HG03442 (cell line): ENCODE results near the gene KRTAP20-3.

Experiments used
- ATAC-seq: cut with Tn5 transposase; IDR thresholded peaks from one replicate; pipeline ENCODE4 v1.9.1; 2021; ENCODE audit warnings: mild to moderate bottlenecking, moderate library complexity; ENCODE audit not compliant: unreplicated experiment

KRTAP20-3 gene

GRCh38 chr21:30642564-30642963, at the start of gene KRTAP20-3:
KRTAP20-3 (plus strand) TSS chr21:30642864.
- no peak for ATAC-seq

DNA sequence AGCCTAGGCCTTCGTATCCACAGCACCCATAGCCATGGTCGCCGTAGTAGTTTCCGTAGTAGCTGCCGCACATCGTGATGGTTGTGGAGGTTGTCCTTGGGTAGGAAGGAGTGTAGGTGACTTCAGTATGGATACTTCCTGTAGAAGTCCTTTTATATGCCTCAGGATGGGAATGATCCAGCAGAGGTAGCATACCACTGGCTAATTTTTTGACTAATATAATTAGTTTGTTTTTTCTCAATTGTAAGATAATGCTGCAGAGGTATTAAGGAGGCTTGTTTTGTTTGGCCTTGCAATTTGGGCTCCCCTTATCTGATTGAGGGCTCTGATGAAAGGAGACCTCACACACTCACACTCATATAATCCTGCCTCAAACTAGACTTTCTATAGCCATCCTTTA, 43.9 kb upstream of the KRTAP20-3 start, which contains the start of gene KRTAP6-2:
KRTAP6-2 (minus strand) TSS at position 101 of the 400 bp plus-strand sequence; CDS start at position 73, 28 bp downstream.
- ATAC-seq, result no peak

DNA sequence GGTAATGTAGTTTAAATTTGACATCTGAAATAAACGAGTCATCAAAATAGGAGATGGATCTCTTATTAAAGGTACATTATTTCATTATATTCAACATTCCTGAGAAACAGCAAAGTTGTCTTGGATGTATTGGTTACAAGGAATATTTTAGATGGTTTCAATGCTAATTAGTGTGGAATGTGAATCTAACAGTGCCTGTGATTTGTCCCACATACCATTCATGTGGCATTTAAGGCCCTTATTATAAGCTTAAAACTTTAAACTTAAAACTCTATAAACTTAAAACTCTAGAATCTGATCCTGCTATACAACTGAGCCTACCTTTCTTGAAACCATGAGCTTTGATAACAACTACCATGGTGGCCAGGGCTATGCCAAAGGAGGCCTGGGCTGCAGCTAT, 41.9 kb upstream of the KRTAP20-3 start, which contains the start of gene KRTAP22-1:
KRTAP22-1 (plus strand) TSS at position 301 of the 400 bp plus-strand sequence.
- ATAC-seq, result no peak

DNA sequence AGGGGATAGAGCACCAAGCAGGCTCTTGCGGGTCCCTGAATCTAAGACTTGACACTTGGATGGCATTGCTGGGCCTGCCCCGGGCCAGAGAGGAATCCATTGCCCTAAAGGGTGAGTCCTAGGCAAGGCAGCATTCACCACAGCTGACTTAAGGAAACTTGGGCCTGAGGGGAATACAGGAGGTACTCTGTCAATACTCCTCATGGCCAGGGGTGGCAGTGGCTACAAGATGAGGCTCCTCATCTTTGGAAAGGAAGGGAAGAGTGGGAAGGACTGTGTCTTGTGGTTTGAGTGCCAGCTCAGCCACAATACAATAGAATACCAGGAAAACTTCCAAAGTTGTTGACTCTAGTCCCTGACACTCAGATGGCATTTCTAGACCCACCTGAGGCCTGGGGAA, 36.7 kb upstream of the KRTAP20-3 start:
- no peak for ATAC-seq

DNA sequence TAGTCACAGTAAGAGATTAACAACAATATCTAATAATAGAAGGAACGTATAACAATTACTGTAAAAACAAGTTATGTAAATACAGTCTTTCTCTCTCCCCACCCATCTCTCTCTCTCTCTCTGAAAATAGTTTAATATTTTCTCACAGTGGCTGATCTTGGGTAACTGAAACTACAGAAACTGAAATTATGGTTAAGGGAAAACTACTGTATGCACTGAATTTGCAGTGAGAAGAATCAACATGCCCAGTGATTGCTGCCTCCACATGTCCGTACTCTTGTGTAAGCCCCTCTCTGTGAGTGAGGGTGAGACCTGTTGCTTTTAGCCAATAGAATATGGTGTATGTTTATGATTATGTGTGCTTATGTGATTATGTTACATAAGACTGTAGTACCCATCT, 30.5 kb upstream of the KRTAP20-3 start:
- no peak for ATAC-seq

DNA sequence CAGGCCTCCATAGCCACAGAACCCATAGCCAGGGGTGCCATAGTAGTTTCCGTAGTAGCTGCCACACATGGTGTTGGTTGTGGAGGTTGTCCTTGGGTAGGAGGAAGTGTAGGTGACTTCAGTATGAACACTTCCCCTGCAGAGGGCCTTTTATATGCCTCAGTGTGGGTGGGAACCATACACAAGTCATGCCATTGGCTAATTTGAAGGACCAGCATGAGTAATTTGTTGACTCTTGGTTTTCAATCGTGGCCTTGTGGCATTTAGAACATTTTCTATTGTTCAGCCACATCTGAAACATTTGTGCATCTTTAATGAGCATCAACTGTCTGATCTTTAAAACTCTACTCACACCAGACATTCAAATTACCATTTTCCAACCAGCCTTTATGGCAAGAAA, 28.8 kb upstream of the KRTAP20-3 start, which contains the start of gene KRTAP6-1:
KRTAP6-1 (minus strand) TSS at position 95 of the 400 bp plus-strand sequence; CDS start at position 69, 26 bp downstream.
- ATAC-seq, result no peak

DNA sequence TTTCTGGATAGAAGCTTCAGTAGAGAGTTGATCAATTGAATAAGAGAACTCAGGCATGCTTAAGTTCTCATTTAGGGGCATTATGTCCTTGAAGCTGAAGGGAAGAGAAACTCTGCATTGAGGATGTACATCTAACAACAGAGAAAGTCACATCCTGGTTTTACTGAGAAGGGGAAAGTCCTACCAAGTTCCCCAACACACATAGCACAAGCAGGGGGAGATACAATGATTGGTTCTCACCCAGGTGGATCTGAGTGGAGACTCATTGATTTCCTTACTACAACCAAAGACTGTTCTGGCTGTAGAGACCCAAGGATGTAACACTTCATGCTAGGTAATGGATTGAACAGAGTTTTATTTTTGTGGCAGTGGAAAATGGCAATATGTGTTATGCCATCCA, 27.5 kb upstream of the KRTAP20-3 start:
- no peak for ATAC-seq

GRCh38 chr21:30616125-30616524, 26.5 kb upstream of the KRTAP20-3 start, which contains the start of gene KRTAP20-1:
KRTAP20-1 (plus strand) TSS chr21:30616425; CDS start chr21:30616455, 30 bp downstream.
- no peak for ATAC-seq

DNA sequence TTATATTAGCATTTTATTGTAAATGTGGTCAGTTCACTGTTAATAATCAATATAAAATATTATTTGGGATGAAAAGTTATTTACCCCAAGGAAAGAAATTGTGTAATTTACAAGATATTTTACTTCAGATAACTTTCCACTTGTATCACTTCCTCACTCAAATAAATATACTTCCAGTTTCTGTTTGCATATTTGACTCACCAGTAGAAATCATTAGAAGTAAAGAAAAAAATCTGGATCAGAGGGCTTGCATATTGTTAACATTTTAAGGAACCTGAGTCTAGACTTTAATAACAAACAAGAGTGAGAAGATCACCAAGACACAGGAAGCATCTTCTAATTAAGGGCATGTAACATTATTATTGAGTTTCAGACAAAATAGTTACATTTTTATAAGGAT, 22.6 kb upstream of the KRTAP20-3 start:
- no peak for ATAC-seq

DNA sequence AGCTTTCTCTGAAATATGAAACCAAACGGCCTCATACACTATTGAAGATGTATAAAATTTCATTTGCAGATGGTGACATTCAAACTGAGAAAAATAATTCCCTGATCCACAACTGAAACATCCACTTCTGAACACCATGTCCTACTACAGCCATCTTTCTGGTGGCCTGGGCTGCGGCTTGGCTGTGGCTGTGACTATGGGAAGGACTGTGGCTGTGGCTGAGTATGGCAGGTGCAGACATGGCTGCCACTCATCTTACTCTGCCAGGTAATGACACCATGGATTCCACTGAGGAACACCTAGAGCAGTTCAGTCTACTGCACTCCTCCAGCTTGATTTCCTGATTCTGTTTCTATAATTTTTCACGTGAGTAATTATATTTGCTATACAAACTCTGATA, 22.1 kb upstream of the KRTAP20-3 start, which contains the start of gene KRTAP20-4:
KRTAP20-4 (plus strand) TSS at position 106 of the 400 bp plus-strand sequence.
- no peak for ATAC-seq

GRCh38 chr21:30623362-30623761, 19.3 kb upstream of the KRTAP20-3 start:
- ATAC-seq, result no peak

GRCh38 chr21:30625449-30626165, 17.1 kb upstream of the KRTAP20-3 start:
- no peak for ATAC-seq

DNA sequence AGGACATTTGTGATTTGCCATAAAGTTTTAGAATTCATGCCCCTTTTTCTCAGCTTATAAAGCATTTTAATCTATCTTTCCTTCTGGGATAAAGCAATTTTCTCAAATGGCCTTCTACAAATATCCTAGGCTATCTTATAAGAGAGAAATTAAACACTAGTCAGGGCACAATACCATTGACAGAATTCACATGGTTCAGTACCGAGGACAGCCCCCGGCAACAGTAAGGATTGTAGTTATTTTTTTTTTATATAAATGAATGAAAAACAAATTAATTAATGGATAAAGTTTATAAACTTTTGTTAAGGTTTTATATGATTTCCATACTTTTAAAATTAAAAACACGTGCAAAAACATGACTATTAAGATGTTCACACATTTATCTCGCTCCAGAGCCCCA, 14.6 kb upstream of the KRTAP20-3 start:
- ATAC-seq, result no peak

GRCh38 chr21:30629200-30629599, 13.5 kb upstream of the KRTAP20-3 start:
- no peak for ATAC-seq

DNA sequence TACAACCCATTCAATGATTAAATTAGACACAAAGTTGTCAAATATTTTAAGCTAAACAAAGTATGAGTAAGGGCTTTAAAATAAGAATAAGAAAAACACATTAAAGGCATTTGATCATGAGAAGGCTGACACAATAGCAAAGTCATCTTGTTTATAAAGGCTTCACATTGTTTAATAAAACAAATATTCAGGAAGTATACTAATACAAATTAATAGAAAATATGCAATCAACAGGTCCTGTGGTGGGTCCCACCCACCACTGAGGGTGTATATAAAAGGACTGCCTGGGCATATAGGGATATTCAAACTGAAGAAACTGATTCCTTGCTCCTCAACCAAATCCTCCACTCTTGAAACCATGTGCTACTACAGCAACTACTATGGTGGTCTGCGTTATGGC, 7.8 kb upstream of the KRTAP20-3 start, which contains the start of gene KRTAP20-2:
KRTAP20-2 (plus strand) TSS at position 301 of the 400 bp plus-strand sequence; CDS start at position 359, 58 bp downstream.
- no peak for ATAC-seq

- ATAC-seq, result no peak
These were observed 4.0 kb upstream of the KRTAP20-3 start for GRCh38 chr21:30638686-30639085.

- ATAC-seq, result no peak
These were observed 4.3 kb downstream of the KRTAP20-3 start for GRCh38 chr21:30646904-30647414.

DNA sequence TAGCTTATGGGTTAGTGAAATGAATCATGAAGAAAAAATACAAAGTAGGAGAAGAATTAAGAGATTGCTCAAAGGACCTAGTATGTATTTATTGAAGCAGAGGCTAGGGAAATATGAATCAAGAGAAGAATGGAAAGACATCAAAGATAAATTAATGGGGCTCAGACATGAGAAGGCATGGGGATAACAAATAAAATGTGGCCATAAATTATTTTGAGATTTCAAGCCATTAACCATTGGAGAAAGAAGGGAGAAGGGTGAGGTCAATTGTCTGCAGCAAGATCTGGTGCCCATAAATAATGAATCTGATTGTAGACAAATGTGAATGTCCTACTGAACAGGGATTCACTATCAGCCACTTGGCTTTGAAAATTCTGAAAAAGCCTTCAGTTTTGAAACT, 10.2 kb downstream of the KRTAP20-3 start:
- ATAC-seq, result no peak

- no peak for ATAC-seq
These were observed 26.1 kb downstream of the KRTAP20-3 start for GRCh38 chr21:30668776-30669175.

- ATAC-seq, result no peak
These were observed 30.5 kb downstream of the KRTAP20-3 start for GRCh38 chr21:30672985-30673650.

- no peak for ATAC-seq
These were observed 31.6 kb downstream of the KRTAP20-3 start for GRCh38 chr21:30674312-30674711.
